Spleen (tissue), 7 donors: ENCODE results near the gene XRCC3.

Experiments
- CTCF ChIP-seq, 11 experiments: fragments of 200-600 bp in 7 of 11; fragments of 450-650 bp in 4 of 11; sonication (generic) in 4 of 11; IDR thresholded peaks in 8 of 11; conservative IDR thresholded peaks in 3 of 11; 1 replicate in 7 of 11; 2 replicates in 4 of 11; pipeline versions ENCODE4 v1.4.0 to v1.8.0; 2016 to 2021; ENCODE audit warnings: antibody characterized with exemption in 11 of 11, inconsistent platforms in 4 of 11, mild to moderate bottlenecking in 1 of 11
- POLR2A ChIP-seq, 3 donors: fragments of 450-650 bp; IDR thresholded peaks; one replicate each; pipeline ENCODE4 v1.5.1; 2017; ENCODE audit warnings: antibody characterized with exemption in 3 of 3, mild to moderate bottlenecking in 1 of 3
- POLR2AphosphoS5 ChIP-seq, 3 donors: sonication (generic); formaldehyde crosslinking; IDR thresholded peaks; one replicate each; pipeline ENCODE4 v1.5.1; 2017; ENCODE audit warnings: antibody characterized with exemption in 3 of 3
- donor health status: DM: no; HTN: no; CAD: no; lungs with moderate emphysema.
- donor health status: DM: no; HTN: no; CAD: no.
- donor health status: DM: no; HTN: no; CAD: no.

- TF ChIP-seq CTCF (IDR thresholded peaks at IDR 0.05 in 8 of 11, conservative IDR thresholded peaks at IDR 0.05 in 3 of 11): no peak
- TF ChIP-seq POLR2A (IDR thresholded peaks at IDR 0.05): no peak
- TF ChIP-seq POLR2AphosphoS5 (IDR thresholded peaks at IDR 0.05): no peak
These were observed 3.3 kb upstream of the XRCC3 start for GRCh38 chr14:103718572-103718971.
